Transverse colon (tissue), 4 donors: ENCODE measurements around the gene CLCNKB.

Experiments
- POLR2A ChIP-seq: fragments of 450-650 bp; IDR thresholded peaks from one replicate; pipeline ENCODE4 v1.6.1; 2016; ENCODE audit warnings: antibody characterized with exemption, mild to moderate bottlenecking, moderate library complexity
- POLR2AphosphoS5 ChIP-seq, 3 donors: sonication (generic); formaldehyde crosslinking; IDR thresholded peaks; one replicate each; pipeline ENCODE4 v1.6.1; 2016; ENCODE audit warnings: antibody characterized with exemption in 3 of 3
- TF ChIP-seq, protein P1 (sequence below), 5 experiments: fragments of 200-600 bp in 3 of 5; fragments of 450-650 bp in 2 of 5; sonication (generic) in 3 of 5; IDR thresholded peaks; 1 replicate in 2 of 5; 2 replicates in 3 of 5; pipeline ENCODE4 v1.5.1; 2016 to 2017; ENCODE audit warnings: antibody characterized with exemption in 5 of 5, inconsistent platforms in 3 of 5, mild to moderate bottlenecking in 2 of 5, moderate library complexity in 1 of 5

- TF ChIP-seq, protein P1, sequence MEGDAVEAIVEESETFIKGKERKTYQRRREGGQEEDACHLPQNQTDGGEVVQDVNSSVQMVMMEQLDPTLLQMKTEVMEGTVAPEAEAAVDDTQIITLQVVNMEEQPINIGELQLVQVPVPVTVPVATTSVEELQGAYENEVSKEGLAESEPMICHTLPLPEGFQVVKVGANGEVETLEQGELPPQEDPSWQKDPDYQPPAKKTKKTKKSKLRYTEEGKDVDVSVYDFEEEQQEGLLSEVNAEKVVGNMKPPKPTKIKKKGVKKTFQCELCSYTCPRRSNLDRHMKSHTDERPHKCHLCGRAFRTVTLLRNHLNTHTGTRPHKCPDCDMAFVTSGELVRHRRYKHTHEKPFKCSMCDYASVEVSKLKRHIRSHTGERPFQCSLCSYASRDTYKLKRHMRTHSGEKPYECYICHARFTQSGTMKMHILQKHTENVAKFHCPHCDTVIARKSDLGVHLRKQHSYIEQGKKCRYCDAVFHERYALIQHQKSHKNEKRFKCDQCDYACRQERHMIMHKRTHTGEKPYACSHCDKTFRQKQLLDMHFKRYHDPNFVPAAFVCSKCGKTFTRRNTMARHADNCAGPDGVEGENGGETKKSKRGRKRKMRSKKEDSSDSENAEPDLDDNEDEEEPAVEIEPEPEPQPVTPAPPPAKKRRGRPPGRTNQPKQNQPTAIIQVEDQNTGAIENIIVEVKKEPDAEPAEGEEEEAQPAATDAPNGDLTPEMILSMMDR (IDR thresholded peaks at IDR 0.05) = no peak
- no peak for TF ChIP-seq POLR2AphosphoS5 (IDR thresholded peaks at IDR 0.05)
- no peak for TF ChIP-seq POLR2A
These were observed 21.9 kb upstream of the CLCNKB start, which contains the start of gene CLCNKA for GRCh38 chr1:16021681-16022080.
